ENCODE results near the gene KLHL22. TPM values are rescaled to one million over a fixed set of nuclear protein-coding genes. Genes with fewer than 3 reads are reported as not detected.

Gene KLHL22
- total and polyA plus RNA-seq, 2 of the 8 experiments (the other 6 are each of a cell fraction or from before 2014, with no cell fraction given), result 9.4 to 16.2 TPM

- CTCF ChIA-PET (ENCODE audit: partially characterized antibody), result interaction anchor here (0.6 to 1.8 kb wide), 3 partner anchors 16 to 470 kb away, joined by 3 to 6 read pairs (median 4); no protein-coding TSS in a partner anchor
- Histone ChIP-seq H3K4me3 (ENCODE audit: extremely low read depth in 1 of 4, insufficient read depth in 2 of 4, low read depth in 3 of 4, low read length in 4 of 4) (no peak overlapping the region), H4K91ac (replicated peaks; ENCODE audit: insufficient read length, low read length) (no peak overlapping the region)
Observed at GRCh38 chr22:20423008-20423905, 72.3 kb downstream of the KLHL22 start.

More at GRCh38 chr22:20423008-20423905, 72.3 kb downstream of the KLHL22 start:
- Histone ChIP-seq H2BK5ac (ENCODE audit: low read depth, low read length) (no peak overlapping the region), H2BK15ac (ENCODE audit: low read length) (no peak overlapping the region), H3K56ac (replicated peaks; ENCODE audit: insufficient read length, low read depth, low read length) (no peak overlapping the region), H4K5ac (ENCODE audit: insufficient read length, low read depth, low read length) (no peak overlapping the region), H3K4ac (replicated peaks; ENCODE audit: insufficient read length, low read depth, low read length) (no peak overlapping the region), H3K27me3 (replicated peaks in 1 of 4; ENCODE audit: control insufficient read depth in 3 of 4, extremely low read depth in 1 of 4, insufficient read depth in 3 of 4, low read length in 3 of 4) (peaks cover 0 to 4% (median 0%) of the 10 kb centered on the region in 4 experiments; a peak in 1 of 7 replicates), H2BK20ac (ENCODE audit: low read length) (no peak overlapping the region), H3K23me2 (ENCODE audit: low read depth, low read length) (peaks cover 7% of the 10 kb centered on the region; the same call in 1 of the 2 replicates), H3K4me2 (ENCODE audit: insufficient read depth in 1 of 2, low read depth in 2 of 2, low read length in 2 of 2) (no peak overlapping the region), H2BK12ac (ENCODE audit: low read depth, low read length) (no peak overlapping the region), H4K20me1 (replicated peaks in 1 of 2; ENCODE audit: control insufficient read depth in 1 of 2, insufficient read depth in 2 of 2, low read length in 2 of 2) (peaks cover 2 to 13% of the 10 kb centered on the region in 2 experiments), H2AFZ (ENCODE audit: low read length) (no peak overlapping the region), H3K9me3 (ENCODE audit: insufficient read depth in 2 of 2, low read depth in 1 of 2, low read length in 1 of 2) (no peaks in the 10 kb centered on the region), H3K14ac (ENCODE audit: insufficient read length) (no peak overlapping the region), H4K8ac (ENCODE audit: extremely low read depth, insufficient read depth, low read length) (no peak overlapping the region), H2AK5ac (ENCODE audit: low read depth, low read length) (no peak overlapping the region), H2BK120ac (replicated peaks; ENCODE audit: low read depth, low read length) (no peak overlapping the region), H3K18ac (ENCODE audit: extremely low read depth, low read length) (no peak overlapping the region; the same call in 1 of the 2 replicates), H3K23ac (ENCODE audit: insufficient read length) (no peak overlapping the region), H3K36me3 (ENCODE audit: control insufficient read depth in 2 of 4, insufficient read depth in 4 of 4, low read length in 3 of 4) (no peaks in the 10 kb centered on the region), H3K79me1 (ENCODE audit: low read depth, low read length) (no peaks in the 10 kb centered on the region; the same call in 1 of the 2 replicates), H3K79me2 (ENCODE audit: control insufficient read depth in 1 of 2, insufficient read depth in 2 of 2, low read length in 2 of 2) (no peaks in the 10 kb centered on the region), H3K27ac (ENCODE audit: low read depth, low read length) (no peak overlapping the region; the same call in 1 of the 2 replicates), H3K4me1 (replicated peaks in 1 of 4; ENCODE audit: control insufficient read depth in 3 of 4, insufficient read depth in 4 of 4, low read length in 3 of 4) (peaks cover 0 to 5% (median 0%) of the 10 kb centered on the region in 4 experiments; a peak in 1 of 7 replicates), H3K9ac (replicated peaks in 1 of 4; ENCODE audit: extremely low read depth in 1 of 4, low read depth in 3 of 4, low read length in 3 of 4) (no peak overlapping the region)
- POLR2A ChIA-PET (ENCODE audit: partially characterized antibody), result interaction anchor here (0.9 to 1.1 kb wide), 2 partner anchors 12 to 21 kb away, joined by 3 read pairs; no protein-coding TSS in a partner anchor
- DNase-seq (ENCODE audit: low read depth in 1 of 2, low spot score in 2 of 2) (no peak), FAIRE-seq (no peak)
- WGBS, 2 experiments (ENCODE audit: extremely low coverage in 1 of 2, insufficient coverage in 1 of 2, insufficient read length in 1 of 2, insufficient replicate concordance in 2 of 2, low coverage in 1 of 2, low lambda C conversion rate in 2 of 2, missing lambda C conversion rate in 1 of 2), result 85% methylated on average over 19 of the region's 20 CpGs; no CpG with 5 or more reads in 1 of the 2 experiments
- TF ChIP-seq KDM4A (IDR thresholded peaks at IDR 0.05; ENCODE audit: low read depth, low read length, severe bottlenecking) (no peak), NRF1 (IDR thresholded peaks at IDR 0.05; ENCODE audit: low read depth, low read length) (no peak)

All from H1 (cell line).